Duodenal mucosa (tissue), 2 donors: ENCODE data around the gene PCSK6.

Source experiments
- H3K27ac ChIP-seq: one replicate; pipeline ENCODE4 v1.7.0; 2013; ENCODE audit warnings: low read depth, low read length
- H3K27me3 ChIP-seq, 2 donors: one replicate each; pipeline ENCODE4 v1.7.0; 2013; ENCODE audit warnings: low read length in 2 of 2, control low read depth in 1 of 2; ENCODE audit not compliant: insufficient read depth in 2 of 2, control insufficient read depth in 1 of 2
- H3K36me3 ChIP-seq, 2 donors: one replicate each; pipeline ENCODE4 v1.7.0; 2013; ENCODE audit warnings: low read length in 2 of 2, control low read depth in 1 of 2; ENCODE audit not compliant: insufficient read depth in 2 of 2, control insufficient read depth in 1 of 2
- H3K4me1 ChIP-seq, 2 donors: one replicate each; pipeline ENCODE4 v1.7.0; 2013; ENCODE audit warnings: low read length in 2 of 2, control low read depth in 1 of 2; ENCODE audit not compliant: insufficient read depth in 2 of 2, control insufficient read depth in 1 of 2
- H3K4me3 ChIP-seq, 2 donors: one replicate each; pipeline ENCODE4 v1.7.0; 2013; ENCODE audit warnings: low read length in 2 of 2, low read depth in 1 of 2
- H3K9ac ChIP-seq, 2 donors: one replicate each; pipeline ENCODE4 v1.7.0; 2013; ENCODE audit warnings: low read length in 2 of 2, low read depth in 1 of 2
- H3K9me3 ChIP-seq, 2 donors: one replicate each; pipeline ENCODE4 v1.7.0; 2013; ENCODE audit warnings: low read length in 2 of 2, control low read depth in 1 of 2; ENCODE audit not compliant: control insufficient read depth in 1 of 2

The PCSK6 gene

GRCh38 chr15:101286471-101287114, 202.9 kb downstream of the PCSK6 start:
- H3K9ac ChIP-seq: no peak overlapping the region
- no peak overlapping the region for H3K27ac ChIP-seq
- H3K27me3 ChIP-seq: no peaks in the 10 kb centered on the region
- H3K4me3 ChIP-seq: no peak overlapping the region
- H3K4me1 ChIP-seq: peaks cover 3 to 12% of the 10 kb centered on the region in 2 donors
- peaks cover 51 to 74% of the 10 kb centered on the region in 2 donors for H3K36me3 ChIP-seq
- H3K9me3 ChIP-seq: no peaks in the 10 kb centered on the region

GRCh38 chr15:101283931-101284330, 205.6 kb downstream of the PCSK6 start:
- no peak overlapping the region for H3K27ac ChIP-seq
- peaks cover 48 to 71% of the 10 kb centered on the region in 2 donors for H3K36me3 ChIP-seq
- H3K4me1 ChIP-seq: peaks cover 15 to 20% of the 10 kb centered on the region in 2 donors
- H3K4me3 ChIP-seq: no peak overlapping the region
- no peaks in the 10 kb centered on the region for H3K9me3 ChIP-seq
- no peak overlapping the region for H3K9ac ChIP-seq
- no peaks in the 10 kb centered on the region for H3K27me3 ChIP-seq

- Histone ChIP-seq H3K36me3 (peaks cover 27 to 49% of the 10 kb centered on the region in 2 donors), H3K4me1 (peaks cover 31 to 38% of the 10 kb centered on the region in 2 donors), H3K4me3 (no peak overlapping the region), H3K9me3 (no peaks in the 10 kb centered on the region), H3K9ac (peak overlapping the region in 1 of 2 donors; percentile 18), H3K27ac (peak overlapping the region; percentile 68), H3K27me3 (no peaks in the 10 kb centered on the region)
Observed at GRCh38 chr15:101280007-101280406, 209.5 kb downstream of the PCSK6 start.

DNA sequence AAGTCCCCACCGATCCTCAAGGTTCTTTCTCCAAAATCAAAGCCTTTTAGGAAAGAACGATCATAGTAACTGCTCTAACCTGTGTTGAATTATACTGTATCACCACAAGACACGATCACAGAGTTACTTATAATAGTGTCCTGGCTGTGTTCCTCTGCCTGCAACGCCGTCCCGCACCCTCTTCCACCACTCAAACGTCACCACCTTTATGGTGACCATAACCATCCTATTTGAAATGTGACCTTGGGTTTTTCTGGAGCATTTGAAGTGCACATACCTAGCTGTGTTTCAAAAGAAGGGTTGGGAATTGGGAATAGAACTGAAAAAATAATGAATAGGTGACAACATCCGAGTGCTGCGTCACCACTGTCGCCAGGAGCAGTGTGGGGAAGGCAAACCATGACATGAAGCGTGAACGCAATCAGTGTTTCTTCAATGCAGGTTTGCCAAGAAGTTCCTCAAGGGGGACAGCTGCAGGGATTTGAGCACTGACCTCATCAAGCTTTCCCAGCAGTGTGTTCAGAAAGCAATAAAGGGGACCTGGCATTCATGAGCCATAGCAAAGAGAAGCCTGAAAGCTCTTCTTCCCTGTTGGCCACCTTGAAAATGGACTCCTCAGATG, 211.5 kb downstream of the PCSK6 start:
- Histone ChIP-seq H3K36me3 (peaks cover 35 to 52% of the 10 kb centered on the region in 2 donors), H3K27ac (no peak overlapping the region), H3K4me3 (peak overlapping the region; percentile 70), H3K9me3 (no peaks in the 10 kb centered on the region), H3K4me1 (peaks cover 31 to 41% of the 10 kb centered on the region in 2 donors), H3K9ac (peak overlapping the region; percentile 51 to 58), H3K27me3 (no peaks in the 10 kb centered on the region)

DNA sequence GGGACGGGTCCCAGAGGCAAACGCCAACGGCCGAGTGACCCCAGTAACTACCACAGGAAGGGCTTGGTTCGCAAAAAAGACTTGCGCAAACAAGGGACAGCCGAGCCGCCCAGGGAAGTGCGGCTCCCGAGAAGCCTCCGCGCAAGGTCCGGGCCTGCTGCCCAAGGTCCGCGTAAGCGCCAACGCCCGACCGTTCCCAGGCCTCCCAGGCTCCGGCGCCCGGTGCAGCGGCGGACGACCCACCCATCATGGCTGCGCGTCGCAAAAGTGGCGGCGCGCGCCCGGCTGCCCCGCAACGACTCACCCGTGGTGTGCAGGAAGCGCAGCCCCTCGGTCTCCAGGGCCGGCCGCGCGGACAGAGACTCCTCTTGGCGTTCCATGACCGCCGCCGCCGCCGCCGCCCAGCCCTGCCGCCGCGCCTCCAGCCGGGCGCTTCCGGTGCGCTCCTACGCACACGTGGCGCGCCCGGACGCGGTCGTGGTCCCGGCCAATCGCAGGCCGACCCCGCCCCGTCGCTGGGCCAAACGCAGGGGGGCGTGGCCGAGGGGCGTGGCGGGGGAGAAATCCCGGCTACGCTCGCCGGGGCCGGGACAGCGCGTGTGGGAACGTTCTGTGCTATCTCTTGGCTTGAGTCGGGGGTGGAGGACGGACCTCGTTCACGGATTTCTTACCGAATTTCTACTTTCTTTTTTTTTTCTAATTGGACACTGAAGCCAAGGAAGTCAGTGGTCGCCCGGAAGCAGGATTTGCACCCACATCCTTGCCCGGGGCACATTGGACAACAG, 212.3 kb downstream of the PCSK6 start, which contains the start of gene SELENOS:
SELENOS (minus strand) TSS at position 448 of the 785 bp plus-strand sequence; CDS start at position 380, 68 bp downstream.
- peak within 1 kb of the TSS; percentile 90 to 92 for H3K9ac ChIP-seq
- H3K27ac ChIP-seq: peak within 1 kb of the TSS; percentile 94
- peaks cover 34 to 52% of the 10 kb centered on the region in 2 donors for H3K36me3 ChIP-seq
- no peaks in the 10 kb centered on the region for H3K9me3 ChIP-seq
- peaks cover 31 to 41% of the 10 kb centered on the region in 2 donors for H3K4me1 ChIP-seq
- no peaks in the 10 kb centered on the region for H3K27me3 ChIP-seq
- H3K4me3 ChIP-seq: peak within 1 kb of the TSS; percentile 84 to 92

GRCh38 chr15:101276501-101277037, 212.9 kb downstream of the PCSK6 start:
- Histone ChIP-seq H3K4me1 (peaks cover 31 to 41% of the 10 kb centered on the region in 2 donors), H3K27ac (peak overlapping the region; percentile 94)

GRCh38 chr15:101275018-101275417, 214.5 kb downstream of the PCSK6 start:
- no peak overlapping the region for H3K4me3 ChIP-seq
- peaks cover 20 to 31% of the 10 kb centered on the region in 2 donors for H3K4me1 ChIP-seq
- H3K27me3 ChIP-seq: no peaks in the 10 kb centered on the region
- H3K9ac ChIP-seq: peak overlapping the region in 1 of 2 donors; percentile 92
- H3K9me3 ChIP-seq: no peaks in the 10 kb centered on the region
- H3K27ac ChIP-seq: no peak overlapping the region
- peaks cover 40 to 56% of the 10 kb centered on the region in 2 donors for H3K36me3 ChIP-seq

More at GRCh38 chr15:101276501-101277037, 212.9 kb downstream of the PCSK6 start:
- H3K36me3 ChIP-seq: peaks cover 28 to 51% of the 10 kb centered on the region in 2 donors
- peak overlapping the region; percentile 90 to 92 for H3K9ac ChIP-seq
- H3K4me3 ChIP-seq: peak overlapping the region; percentile 84 to 92
- H3K9me3 ChIP-seq: no peaks in the 10 kb centered on the region
- no peaks in the 10 kb centered on the region for H3K27me3 ChIP-seq

DNA sequence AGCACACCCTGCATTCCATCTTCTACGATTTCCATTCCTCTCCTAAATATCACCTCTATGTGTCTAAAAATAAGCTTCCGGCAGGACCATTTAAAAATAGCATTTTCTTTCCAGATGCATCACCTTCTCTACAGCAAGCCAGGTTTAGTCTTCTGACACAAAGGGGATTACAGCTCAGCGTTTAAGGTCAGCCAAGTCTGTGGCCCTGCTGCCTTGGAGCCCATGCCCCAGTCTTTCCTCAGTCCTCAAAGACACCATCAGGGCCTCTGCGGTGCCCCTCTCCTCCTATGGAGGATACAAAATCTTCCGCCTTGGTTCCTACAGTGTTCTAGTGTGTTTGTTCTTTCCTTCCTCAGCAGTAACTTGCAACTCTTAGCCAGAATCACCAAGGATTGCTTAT, 216.0 kb downstream of the PCSK6 start:
- Histone ChIP-seq H3K27ac (no peak overlapping the region), H3K9ac (no peak overlapping the region), H3K36me3 (peaks cover 40 to 66% of the 10 kb centered on the region in 2 donors), H3K4me3 (no peak overlapping the region), H3K27me3 (no peaks in the 10 kb centered on the region), H3K4me1 (peaks cover 18 to 25% of the 10 kb centered on the region in 2 donors), H3K9me3 (no peaks in the 10 kb centered on the region)

GRCh38 chr15:101272584-101272983, 216.9 kb downstream of the PCSK6 start:
- H3K4me3 ChIP-seq: no peak overlapping the region
- H3K36me3 ChIP-seq: peaks cover 40 to 66% of the 10 kb centered on the region in 2 donors
- no peak overlapping the region for H3K27ac ChIP-seq
- H3K9me3 ChIP-seq: no peaks in the 10 kb centered on the region
- H3K27me3 ChIP-seq: no peaks in the 10 kb centered on the region
- peaks cover 8 to 17% of the 10 kb centered on the region in 2 donors for H3K4me1 ChIP-seq
- no peak overlapping the region for H3K9ac ChIP-seq
